Mucosa of descending colon (tissue), 3 donors: Measurements from ENCODE around the gene HDAC7. TPM values are rescaled to one million over a fixed set of nuclear protein-coding genes. Genes with fewer than 3 reads are reported as not detected.
"Not testable (repeated sequence)": the region's sequence is repeated elsewhere in the genome, so short reads cannot be mapped to it uniquely, and the experiment has no call there.

Experiments
- ATAC-seq: fragments of 200-7000 bp; cut with Tn5 transposase; one replicate; pipeline ENCODE4 v1.9.1; 2020; ENCODE audit warnings: mild to moderate bottlenecking, moderate library complexity
- DNase-seq, 3 donors: peaks; one replicate each; pipeline ENCODE4 v3.0.0-alpha.2; 2020
- H3K36me3 ChIP-seq: fragments of 200-600 bp; one replicate; pipeline ENCODE4 v1.8.0; 2021; ENCODE audit warnings: low read depth, mild to moderate bottlenecking
- H3K4me1 ChIP-seq: fragments of 200-600 bp; one replicate; pipeline ENCODE4 v1.8.0; 2021; ENCODE audit warnings: low read depth, mild to moderate bottlenecking
- H3K4me3 ChIP-seq: fragments of 200-600 bp; one replicate; pipeline ENCODE4 v1.8.0; 2021; ENCODE audit warnings: mild to moderate bottlenecking
- H3K9me3 ChIP-seq: fragments of 200-600 bp; one replicate; pipeline ENCODE4 v1.8.0; 2021; ENCODE audit warnings: mild to moderate bottlenecking
- intact Hi-C, 2 donors: fragments of 100-400 bp; cut with DNase I in 1 of 2; cut with micrococcal nuclease in 1 of 2; formaldehyde crosslinking; loops; one replicate each; pipeline versions ENCODE4 v1.11.0 to v1.11.1; 2022; cut with DNase I, micrococcal nuclease
- total RNA-seq, 3 donors: library from RNA; stranded (reverse); fragmentation: NEBNext Ultra II Directional in 2 of 3; extraction: Animal tissue kit (Norgen Biotek cat#: 25700) in 2 of 3; gene quantifications; one replicate each; pipeline versions ENCODE4 v1.2.1 to v1.2.4, GENCODE V29; 2021 to 2023
- TF ChIP-seq, protein P1 (sequence below): fragments of 200-600 bp; IDR thresholded peaks from one replicate; pipeline ENCODE4 v1.8.0; 2022; ENCODE audit warnings: antibody characterized with exemption, mild to moderate bottlenecking
- donor health status: DM: no; HTN: no; CAD: no; lungs with moderate emphysema.
- donor health status: DM: no; HTN: no; CAD: no.
- donor health status: DM: no; HTN: yes; CAD: no.

HDAC7 gene
- total RNA-seq, 3 donors from 2014 or later: 19.5 to 67.4 (median 33.2) TPM

DNA sequence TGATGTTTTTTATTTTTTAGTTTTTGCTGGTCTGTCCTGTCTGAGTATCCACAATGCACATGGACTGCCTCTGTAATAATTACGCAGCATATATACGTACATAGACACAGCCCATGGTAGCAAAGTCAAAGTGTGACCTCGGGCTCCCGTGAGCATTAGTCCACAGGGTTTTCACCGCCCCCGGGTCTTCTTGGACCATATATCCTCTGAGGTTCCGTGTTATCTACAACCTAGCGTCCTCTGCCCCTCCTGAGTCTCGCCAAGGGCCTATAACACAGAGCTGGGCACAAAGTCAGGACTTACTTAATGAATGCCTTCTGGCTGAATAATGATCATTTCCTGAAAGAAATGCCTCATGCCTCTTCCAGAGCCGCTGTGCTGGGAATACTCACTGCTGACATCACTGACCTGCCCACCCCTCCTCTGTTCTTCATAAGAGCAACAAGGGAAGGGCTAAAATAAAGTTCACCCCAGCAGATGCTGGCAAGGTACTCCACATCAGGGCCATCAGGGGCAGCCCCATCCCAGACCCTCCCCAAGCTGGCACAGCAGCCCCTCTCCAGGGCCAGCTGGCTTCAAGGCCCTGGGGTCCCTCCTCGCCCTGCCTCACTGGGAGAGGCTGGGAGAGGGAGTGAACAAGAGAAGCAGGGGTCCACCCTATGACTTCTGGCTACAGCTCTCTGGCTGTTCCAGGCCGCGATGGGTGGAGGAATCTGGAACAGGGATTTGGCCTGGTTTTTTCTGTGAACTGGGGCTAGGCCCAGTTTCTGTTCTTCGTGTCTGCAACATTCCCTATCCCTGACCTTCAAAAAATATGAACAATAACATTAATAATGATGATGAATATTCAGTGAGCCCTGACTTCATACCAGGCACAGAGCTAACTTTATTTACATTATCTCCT is 7.9 kb downstream of the HDAC7 start:
- Histone ChIP-seq H3K4me3 (no peak overlapping the region), H3K36me3 (no peaks in the 10 kb centered on the region), H3K4me1 (peaks cover 66% of the 10 kb centered on the region), H3K9me3 (no peaks in the 10 kb centered on the region)
- ATAC-seq: no peak
- TF ChIP-seq, protein P1, sequence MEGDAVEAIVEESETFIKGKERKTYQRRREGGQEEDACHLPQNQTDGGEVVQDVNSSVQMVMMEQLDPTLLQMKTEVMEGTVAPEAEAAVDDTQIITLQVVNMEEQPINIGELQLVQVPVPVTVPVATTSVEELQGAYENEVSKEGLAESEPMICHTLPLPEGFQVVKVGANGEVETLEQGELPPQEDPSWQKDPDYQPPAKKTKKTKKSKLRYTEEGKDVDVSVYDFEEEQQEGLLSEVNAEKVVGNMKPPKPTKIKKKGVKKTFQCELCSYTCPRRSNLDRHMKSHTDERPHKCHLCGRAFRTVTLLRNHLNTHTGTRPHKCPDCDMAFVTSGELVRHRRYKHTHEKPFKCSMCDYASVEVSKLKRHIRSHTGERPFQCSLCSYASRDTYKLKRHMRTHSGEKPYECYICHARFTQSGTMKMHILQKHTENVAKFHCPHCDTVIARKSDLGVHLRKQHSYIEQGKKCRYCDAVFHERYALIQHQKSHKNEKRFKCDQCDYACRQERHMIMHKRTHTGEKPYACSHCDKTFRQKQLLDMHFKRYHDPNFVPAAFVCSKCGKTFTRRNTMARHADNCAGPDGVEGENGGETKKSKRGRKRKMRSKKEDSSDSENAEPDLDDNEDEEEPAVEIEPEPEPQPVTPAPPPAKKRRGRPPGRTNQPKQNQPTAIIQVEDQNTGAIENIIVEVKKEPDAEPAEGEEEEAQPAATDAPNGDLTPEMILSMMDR: no peak
- peak in 2 of 3 donors; percentile 30 to 63 for DNase-seq
- intact Hi-C loops: no loop called here

DNA sequence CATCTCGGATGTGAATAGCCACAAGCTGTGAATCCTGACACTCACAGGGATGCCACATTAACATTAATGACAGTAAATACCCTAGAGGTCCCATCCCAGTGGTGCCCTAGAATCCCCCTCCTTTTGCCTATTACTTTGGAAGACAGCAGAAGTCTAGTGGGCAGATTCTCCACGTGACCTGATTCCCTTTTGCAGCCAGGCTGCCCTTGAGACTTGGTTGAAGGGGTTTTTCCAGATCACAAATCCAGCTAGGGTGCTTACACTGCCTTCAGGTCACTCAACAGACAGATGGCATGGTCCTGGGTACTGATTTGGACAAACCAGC is 8.7 kb downstream of the HDAC7 start:
- intact Hi-C loops: no loop called here

DNA sequence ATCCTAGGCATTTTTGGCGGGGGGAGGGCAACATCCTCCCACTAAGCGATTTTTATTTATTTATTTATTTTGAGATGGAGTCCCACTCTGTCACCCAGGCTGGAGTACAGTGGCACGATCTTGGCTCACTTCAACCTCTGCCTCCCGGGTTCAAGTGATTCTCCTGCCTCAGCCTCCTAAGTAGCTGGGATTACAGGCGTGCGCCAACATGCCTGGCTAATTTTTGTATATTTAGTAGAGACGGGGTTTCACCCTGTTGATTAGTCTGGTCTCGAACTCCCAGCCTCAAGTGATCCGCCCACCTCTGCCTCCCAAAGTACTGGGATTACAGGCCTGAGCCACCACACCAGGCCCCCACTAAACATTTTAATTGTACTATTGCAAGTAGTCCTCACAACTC is 10.2 kb downstream of the HDAC7 start:
- H3K36me3 ChIP-seq, H3K9me3 ChIP-seq, intact Hi-C loops, ATAC-seq, H3K4me3 ChIP-seq: not testable (repeated sequence)
- peaks cover 77% of the 10 kb centered on the region for H3K4me1 ChIP-seq
- peak in 1 of 3 donors; percentile 19 for DNase-seq

More for the DNA sequence above, 8.7 kb downstream of the HDAC7 start:
- peaks cover 74% of the 10 kb centered on the region for H3K4me1 ChIP-seq
- no peak overlapping the region for H3K4me3 ChIP-seq
- TF ChIP-seq, protein P1: no peak
- no peaks in the 10 kb centered on the region for H3K9me3 ChIP-seq
- H3K36me3 ChIP-seq: no peaks in the 10 kb centered on the region
- ATAC-seq (no peak), DNase-seq (peak in 1 of 3 donors; percentile 20)

DNA sequence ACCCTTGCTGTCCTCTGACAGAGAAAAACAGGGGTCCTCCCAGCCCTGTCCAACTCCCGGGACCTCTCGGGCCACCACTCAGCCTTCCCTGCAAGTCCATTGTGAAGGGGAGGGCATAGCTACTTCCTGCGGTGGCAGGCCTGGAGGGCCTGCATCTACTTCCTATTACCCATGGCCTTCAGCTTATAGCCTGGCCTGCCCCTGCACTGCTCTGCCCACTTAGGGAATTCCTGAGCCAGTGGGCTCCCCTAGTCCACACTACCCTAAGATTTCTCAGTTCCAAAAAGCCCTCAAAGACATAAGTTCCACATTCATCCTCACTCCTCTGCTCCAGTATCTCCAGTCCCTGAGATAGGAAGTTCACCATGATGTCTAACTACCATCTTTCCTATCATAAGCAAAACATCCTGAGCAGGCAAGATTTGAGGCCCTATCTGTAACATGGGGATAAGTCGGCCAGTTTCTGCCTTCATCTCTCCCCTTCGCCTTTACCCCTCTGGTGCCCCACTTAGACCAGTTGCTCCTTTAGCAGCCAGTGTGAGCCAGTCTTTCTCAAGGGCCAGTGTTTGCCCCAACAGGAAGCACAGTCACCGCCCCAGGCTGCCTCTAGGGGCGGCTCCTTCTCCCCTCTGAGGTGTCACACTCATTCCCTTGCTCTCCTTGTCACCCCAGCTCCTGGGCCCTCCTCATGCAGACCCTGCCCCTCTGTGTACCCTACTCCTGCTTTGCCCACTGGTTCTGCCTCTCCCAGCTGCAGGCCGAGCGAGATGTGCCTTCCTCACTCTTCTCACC is 10.9 kb downstream of the HDAC7 start:
- DNase-seq (peak in 1 of 3 donors; percentile 60), ATAC-seq (no peak)
- H3K4me3 ChIP-seq: no peak overlapping the region
- TF ChIP-seq, protein P1: no peak
- peaks cover 70% of the 10 kb centered on the region for H3K4me1 ChIP-seq
- no peaks in the 10 kb centered on the region for H3K36me3 ChIP-seq
- intact Hi-C loops: no loop called here
- no peaks in the 10 kb centered on the region for H3K9me3 ChIP-seq

DNA sequence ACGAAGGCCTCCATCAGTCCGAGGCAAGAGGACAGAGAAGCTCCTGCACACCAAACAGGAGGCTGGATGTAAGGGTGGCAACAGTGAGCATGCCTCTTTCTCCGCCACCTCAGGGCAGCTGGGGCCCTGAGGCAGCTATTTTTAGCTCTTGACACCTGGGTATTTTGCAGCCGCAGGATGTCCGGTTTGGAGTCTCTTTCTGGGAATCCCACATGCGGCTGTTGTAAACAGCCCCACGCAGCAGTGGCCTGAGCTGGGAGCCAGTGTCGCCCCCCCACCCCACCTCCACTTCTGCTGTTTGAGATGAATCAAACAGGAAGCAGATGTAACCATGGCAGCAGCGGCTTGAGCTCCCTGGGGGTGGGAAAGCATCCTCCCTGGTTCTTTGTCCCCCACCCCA is 11.7 kb downstream of the HDAC7 start:
- intact Hi-C loops: no loop called here
- no peaks in the 10 kb centered on the region for H3K9me3 ChIP-seq
- no peak overlapping the region for H3K4me3 ChIP-seq
- peak; percentile 70 to 90 (median 71) for DNase-seq
- peak; percentile 37 for ATAC-seq
- no peaks in the 10 kb centered on the region for H3K36me3 ChIP-seq
- H3K4me1 ChIP-seq: peaks cover 73% of the 10 kb centered on the region
- TF ChIP-seq, protein P1: no peak

DNA sequence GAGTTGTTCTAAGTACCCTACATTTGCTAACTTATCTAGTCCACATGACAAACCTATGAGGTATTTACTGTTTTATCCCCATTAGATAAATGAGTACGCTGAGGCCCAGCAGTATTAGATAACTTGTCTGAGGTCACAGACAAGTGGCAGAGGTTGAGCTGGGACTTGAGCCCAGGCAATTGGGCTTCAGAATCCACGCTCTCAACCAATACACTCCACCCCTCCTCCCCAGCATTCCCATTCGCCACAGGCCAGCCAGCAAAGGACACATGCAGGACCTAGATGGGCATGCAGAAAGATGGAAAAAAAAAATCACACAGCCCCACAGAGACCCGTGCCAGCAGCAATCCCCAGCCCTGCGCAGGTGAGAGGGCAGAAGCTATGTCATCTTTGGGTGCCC is 12.4 kb downstream of the HDAC7 start:
- no peaks in the 10 kb centered on the region for H3K36me3 ChIP-seq
- peaks cover 75% of the 10 kb centered on the region for H3K4me1 ChIP-seq
- DNase-seq: peak in 1 of 3 donors; percentile 53
- intact Hi-C loops: no loop called here
- no peaks in the 10 kb centered on the region for H3K9me3 ChIP-seq
- H3K4me3 ChIP-seq: no peak overlapping the region
- ATAC-seq: no peak
- TF ChIP-seq, protein P1: no peak
